ENCODE data around the gene PGM1. TPM values are rescaled to one million over a fixed set of nuclear protein-coding genes. Genes with fewer than 3 reads are reported as not detected.

Gene PGM1
- polyA plus RNA-seq, 3 donors: 30.4 to 33.3 (median 32.4) TPM

- peak in 3 of 11 donors; percentile 5 to 9 (median 5) for DNase-seq (ENCODE audit: extremely low read depth in 1 of 11, low read depth in 9 of 11, low spot score in 4 of 11)
Observed at GRCh38 chr1:63592536-63593302, 492 bp upstream of the PGM1 start.

- peak in 9 of 11 donors; percentile 13 to 43 (median 30) for DNase-seq (ENCODE audit: extremely low read depth in 1 of 11, low read depth in 9 of 11, low spot score in 4 of 11)
Observed at GRCh38 chr1:63593886-63594605, 835 bp downstream of the PGM1 start.

DNA sequence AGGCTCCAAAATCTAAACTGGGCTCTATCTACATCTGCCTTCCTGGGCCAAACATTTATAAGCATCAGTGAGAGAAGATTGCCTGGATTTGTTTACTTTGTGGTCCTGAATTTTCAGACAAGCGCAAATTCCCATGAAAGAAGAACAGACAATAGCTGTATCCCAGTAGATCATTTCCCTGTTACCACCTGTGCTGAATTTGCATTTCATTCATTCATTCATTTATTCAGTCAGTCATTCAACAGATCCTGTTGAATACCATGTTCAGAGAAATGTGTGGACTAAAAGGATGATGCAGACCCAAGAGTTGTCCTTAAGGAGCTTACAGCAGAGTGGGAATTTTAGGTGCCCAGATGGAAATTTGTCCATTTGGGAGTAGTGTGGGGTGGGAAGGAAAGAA lies 2.2 kb downstream of the PGM1 start:
- DNase-seq (ENCODE audit: extremely low read depth in 1 of 11, low read depth in 9 of 11, low spot score in 4 of 11): no peak

DNA sequence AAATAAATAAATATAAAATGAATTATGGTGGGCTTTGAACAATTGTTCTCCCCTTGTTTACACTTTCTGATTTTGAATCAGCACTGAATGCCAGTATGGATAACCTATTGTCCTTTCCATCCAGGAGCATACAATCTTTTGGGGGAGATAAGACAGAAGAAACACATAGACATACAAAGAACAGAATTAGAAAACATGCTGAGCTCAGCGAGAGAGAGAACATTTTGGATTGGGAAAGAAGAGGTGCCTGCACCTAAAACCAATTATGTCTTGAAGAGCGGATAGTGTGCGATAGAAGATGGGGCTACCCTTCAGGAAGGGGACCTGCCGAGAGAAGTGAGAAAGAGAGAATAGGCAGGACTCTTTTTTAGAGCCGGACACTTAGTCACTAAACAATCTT lies 6.6 kb downstream of the PGM1 start:
- no peak for DNase-seq (ENCODE audit: extremely low read depth in 1 of 11, low read depth in 9 of 11, low spot score in 4 of 11)

- DNase-seq (ENCODE audit: extremely low read depth in 1 of 11, low read depth in 9 of 11, low spot score in 4 of 11): no peak
Observed at GRCh38 chr1:63600248-63600647, 7.0 kb downstream of the PGM1 start.

GRCh38 chr1:63601061-63601460 lies 7.8 kb downstream of the PGM1 start:
- DNase-seq (ENCODE audit: extremely low read depth in 1 of 11, low read depth in 9 of 11, low spot score in 4 of 11): no peak

DNA sequence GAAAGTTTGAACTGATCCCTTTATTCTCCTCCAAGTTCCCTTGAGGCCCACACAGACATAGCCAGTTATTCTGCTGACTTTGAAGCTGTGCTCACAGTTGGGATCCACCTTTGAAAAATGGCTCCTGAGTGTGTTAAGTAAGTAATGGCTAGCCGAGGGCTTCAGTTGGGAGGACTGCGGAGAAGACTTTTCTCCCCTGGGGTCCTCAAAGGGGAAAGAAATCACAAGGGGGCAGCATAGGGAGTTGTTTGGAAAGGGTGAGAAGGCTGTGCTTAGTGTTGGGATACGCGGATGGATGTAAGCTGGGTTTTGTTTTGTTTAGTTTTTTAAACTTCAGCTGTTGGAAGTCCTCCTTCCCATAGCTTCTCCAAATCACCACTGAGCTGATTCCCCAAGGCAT lies 8.3 kb downstream of the PGM1 start:
- no peak for DNase-seq (ENCODE audit: extremely low read depth in 1 of 11, low read depth in 9 of 11, low spot score in 4 of 11)

- no peak for DNase-seq (ENCODE audit: extremely low read depth in 1 of 11, low read depth in 9 of 11, low spot score in 4 of 11)
Observed at GRCh38 chr1:63601912-63602311, 8.7 kb downstream of the PGM1 start.

GRCh38 chr1:63602629-63603028 lies 9.4 kb downstream of the PGM1 start:
- no peak for DNase-seq (ENCODE audit: extremely low read depth in 1 of 11, low read depth in 9 of 11, low spot score in 4 of 11)

DNA sequence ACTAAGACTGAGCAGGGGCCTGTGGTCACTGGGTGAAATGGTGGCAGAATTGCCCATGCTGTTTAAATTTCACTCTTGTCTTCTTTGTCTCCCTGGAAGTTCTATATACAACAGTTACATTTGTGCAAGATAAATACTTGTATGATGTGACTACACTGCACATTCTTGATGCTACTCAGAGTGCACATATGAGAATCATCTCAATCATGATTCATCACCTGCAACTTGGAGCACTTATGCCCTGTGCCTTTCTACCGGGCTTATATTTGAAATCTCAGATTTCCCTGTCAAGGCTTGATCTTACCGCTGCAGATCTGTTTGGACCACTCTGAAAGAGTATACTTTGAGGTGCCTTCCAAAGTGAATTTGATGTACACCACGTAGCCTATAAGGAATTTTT lies 10.6 kb downstream of the PGM1 start:
- DNase-seq (ENCODE audit: extremely low read depth in 1 of 11, low read depth in 9 of 11, low spot score in 4 of 11): no peak

DNA sequence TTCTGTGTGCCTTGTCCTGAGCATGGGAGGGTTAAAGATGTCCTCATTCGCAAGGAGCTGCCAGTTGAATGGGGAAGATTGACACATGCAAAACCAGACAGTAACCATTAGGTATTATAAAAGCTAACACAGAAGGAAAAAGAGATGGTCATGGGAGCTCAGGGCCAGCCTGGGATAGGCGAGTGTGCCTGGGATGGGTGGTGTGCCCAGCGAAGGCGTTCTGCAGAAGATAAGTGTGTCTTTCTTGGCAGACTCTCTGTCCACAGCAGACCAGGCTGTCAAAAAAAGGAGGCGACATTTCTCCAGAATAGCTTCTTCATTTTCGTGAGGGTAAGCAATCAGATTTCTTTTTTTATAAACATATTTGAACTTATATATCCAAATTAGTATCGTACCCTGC lies 14.1 kb downstream of the PGM1 start:
- no peak for DNase-seq (ENCODE audit: extremely low read depth in 1 of 11, low read depth in 9 of 11, low spot score in 4 of 11)

- no peak for DNase-seq (ENCODE audit: extremely low read depth in 1 of 11, low read depth in 9 of 11, low spot score in 4 of 11)
Observed at GRCh38 chr1:63611231-63611630, 18.0 kb downstream of the PGM1 start.

GRCh38 chr1:63612564-63612963 lies 19.4 kb downstream of the PGM1 start:
- DNase-seq (ENCODE audit: extremely low read depth in 1 of 11, low read depth in 9 of 11, low spot score in 4 of 11): no peak

- DNase-seq (ENCODE audit: extremely low read depth in 1 of 11, low read depth in 9 of 11, low spot score in 4 of 11): no peak
Observed at GRCh38 chr1:63612971-63613370, 19.8 kb downstream of the PGM1 start.

DNA sequence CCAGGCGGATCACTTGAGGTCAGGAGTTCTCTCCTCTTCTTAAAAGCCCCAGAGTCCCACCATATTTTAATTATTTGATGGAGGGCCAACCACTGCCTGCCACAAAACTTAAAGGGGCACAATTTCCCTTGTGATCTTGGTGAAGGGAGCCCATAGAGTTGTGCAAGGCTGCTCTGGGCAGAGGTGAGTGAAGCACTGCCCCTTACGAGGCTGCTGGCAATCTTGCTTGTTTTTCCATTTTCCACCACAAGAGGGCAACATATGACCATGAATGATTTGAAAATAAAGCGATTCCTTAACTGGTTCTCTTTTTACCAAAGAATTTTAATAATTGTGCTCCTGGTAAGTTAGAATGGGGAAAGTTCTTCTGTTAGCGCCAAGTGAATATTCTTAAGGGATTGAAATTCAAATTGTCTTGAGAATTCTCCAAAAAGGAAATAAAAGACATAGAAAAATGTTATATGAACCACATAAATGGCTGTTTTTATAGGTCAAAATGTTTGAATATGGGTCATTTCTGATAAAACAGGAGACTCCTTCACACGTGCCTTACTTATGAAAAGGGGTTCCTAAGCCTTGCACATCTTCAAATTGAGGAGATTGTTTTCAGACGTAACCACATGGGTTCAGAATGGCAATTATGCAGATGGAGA lies 22.7 kb downstream of the PGM1 start:
- DNase-seq (ENCODE audit: extremely low read depth in 1 of 11, low read depth in 9 of 11, low spot score in 4 of 11): peak in 10 of 11 donors; percentile 57 to 86 (median 66)

DNA sequence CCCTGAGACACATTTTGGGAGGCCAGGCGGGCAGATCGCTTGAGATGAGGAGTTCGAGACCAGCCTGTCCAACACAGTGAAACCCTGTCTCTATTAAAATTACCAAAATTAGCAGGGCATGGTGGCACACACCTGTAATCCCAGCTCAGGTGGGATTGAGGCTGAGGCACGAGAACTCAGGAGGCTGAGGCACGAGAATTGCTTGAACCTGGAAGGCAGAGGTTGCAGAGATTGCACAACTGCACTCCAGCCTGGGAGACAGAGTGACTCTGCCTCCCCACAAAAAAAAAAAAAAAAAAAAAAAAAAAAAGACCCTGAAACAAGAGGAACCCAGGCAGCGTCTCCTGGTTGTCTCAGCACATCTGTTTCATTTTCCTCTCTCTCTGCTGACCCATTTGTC lies 24.2 kb downstream of the PGM1 start:
- DNase-seq (ENCODE audit: extremely low read depth in 1 of 11, low read depth in 9 of 11, low spot score in 4 of 11): no peak

- no peak for DNase-seq (ENCODE audit: extremely low read depth in 1 of 11, low read depth in 9 of 11, low spot score in 4 of 11)
Observed at GRCh38 chr1:63618011-63618410, 24.8 kb downstream of the PGM1 start.

- DNase-seq (ENCODE audit: extremely low read depth in 1 of 11, low read depth in 9 of 11, low spot score in 4 of 11): no peak
Observed at GRCh38 chr1:63619558-63619957, 26.3 kb downstream of the PGM1 start.

- DNase-seq (ENCODE audit: extremely low read depth in 1 of 11, low read depth in 9 of 11, low spot score in 4 of 11): no peak
Observed at GRCh38 chr1:63620671-63621070, 27.5 kb downstream of the PGM1 start.

DNA sequence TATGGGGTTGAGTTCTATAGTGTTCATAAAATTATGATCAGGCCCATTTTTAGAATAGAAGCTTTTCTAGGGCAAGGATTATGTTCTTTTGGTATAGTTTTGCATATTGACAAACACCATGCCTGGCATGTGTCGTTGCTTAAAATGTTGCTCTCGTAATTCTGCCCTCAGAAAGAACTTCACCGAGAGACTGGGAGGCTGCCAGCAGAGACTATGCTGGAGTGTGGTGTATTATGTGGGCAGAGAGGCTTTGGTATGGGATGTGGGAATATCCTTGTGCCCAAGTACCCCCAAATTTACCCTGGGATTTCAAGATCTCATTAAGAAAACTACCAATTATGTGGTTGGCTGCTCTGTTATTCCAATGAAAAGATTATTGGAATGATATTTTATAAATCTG lies 27.9 kb downstream of the PGM1 start:
- DNase-seq (ENCODE audit: extremely low read depth in 1 of 11, low read depth in 9 of 11, low spot score in 4 of 11): no peak
